Stromal cell of bone marrow (primary cell): Measurements from ENCODE around the gene RPL7A.
A peak's percentile ranks its signal among the peaks of the same experiment; 100 is the strongest.
"Not testable (repeated sequence)": the region's sequence is repeated elsewhere in the genome, so short reads cannot be mapped to it uniquely, and the experiment has no call there.

Source experiments
- DNase-seq: peaks from one replicate; pipeline ENCODE4 v3.0.0-alpha.2; 2012; ENCODE audit warnings: low read depth

Gene RPL7A

GRCh38 chr9:133347985-133348717, at the start of gene RPL7A, which contains the start of gene MED22:
Gene RPL7A (plus strand): TSS chr9:133348218. CDS start chr9:133348244, 26 bp downstream.
Gene MED22 (minus strand): TSS chr9:133348131. CDS start chr9:133346662, 1,469 bp downstream.
- DNase-seq, result peak; percentile 93

GRCh38 chr9:133299996-133300395, 48.0 kb upstream of the RPL7A start:
- DNase-seq, result not testable (repeated sequence)

- no peak for DNase-seq
These were observed 46.5 kb upstream of the RPL7A start for GRCh38 chr9:133301253-133302230.

GRCh38 chr9:133303266-133304157, 44.5 kb upstream of the RPL7A start:
- no peak for DNase-seq

- no peak for DNase-seq
These were observed 43.9 kb upstream of the RPL7A start for GRCh38 chr9:133304158-133304470.

GRCh38 chr9:133304477-133305377, 43.3 kb upstream of the RPL7A start:
- DNase-seq, result no peak

- DNase-seq, result no peak
These were observed 42.3 kb upstream of the RPL7A start for GRCh38 chr9:133305731-133306130.

GRCh38 chr9:133306242-133307204, 41.5 kb upstream of the RPL7A start:
- DNase-seq, result no peak

GRCh38 chr9:133307301-133307700, 40.7 kb upstream of the RPL7A start:
- no peak for DNase-seq

- DNase-seq, result no peak
These were observed 38.4 kb upstream of the RPL7A start for GRCh38 chr9:133309608-133310007.

- no peak for DNase-seq
These were observed 32.0 kb upstream of the RPL7A start for GRCh38 chr9:133315997-133316396.

GRCh38 chr9:133317551-133317950, 30.5 kb upstream of the RPL7A start:
- not testable (repeated sequence) for DNase-seq

GRCh38 chr9:133320421-133320881, 27.6 kb upstream of the RPL7A start:
- DNase-seq, result no peak

GRCh38 chr9:133321411-133321935, 26.5 kb upstream of the RPL7A start:
- DNase-seq, result no peak

GRCh38 chr9:133322701-133323100, 25.3 kb upstream of the RPL7A start:
- DNase-seq, result no peak

- no peak for DNase-seq
These were observed 24.8 kb upstream of the RPL7A start for GRCh38 chr9:133323211-133323610.

GRCh38 chr9:133323991-133324703, 23.9 kb upstream of the RPL7A start:
- no peak for DNase-seq

GRCh38 chr9:133327021-133327420, 21.0 kb upstream of the RPL7A start:
- DNase-seq, result not testable (repeated sequence)
